ENCODE data around the gene FURIN.
A peak's percentile ranks its signal among the peaks of the same experiment; 100 is the strongest.

Gene FURIN

GRCh38 chr15:90887037-90887481 is 18.7 kb downstream of the FURIN start:
- Histone ChIP-seq H3K9me3 (ENCODE audit: control insufficient read depth, insufficient read depth, low read depth, low read length) (no peaks in the 10 kb centered on the region), H3K4me3 (ENCODE audit: low read depth, low read length) (no peak overlapping the region), H3K4me1 (ENCODE audit: control insufficient read depth, insufficient read depth, low read length) (no peaks in the 10 kb centered on the region), H3K27ac (ENCODE audit: extremely low read depth, low read depth, low read length) (no peak overlapping the region), H3K36me3 (ENCODE audit: control insufficient read depth in 2 of 2, insufficient read depth in 1 of 2, low read length in 2 of 2) (peaks cover 0 to 10% of the 10 kb centered on the region in 2 experiments; a peak in 1 of 3 replicates)
- TF ChIP-seq ZNF16 (tag by site-specific recombination; IDR thresholded peaks at IDR 0.05; ENCODE audit: low read depth) (no peak), ZNF146 (tag by site-specific recombination; IDR thresholded peaks at IDR 0.05) (no peak), ZNF549 (tag by site-specific recombination; IDR thresholded peaks at IDR 0.05) (no peak), ZNF423 (tag by site-specific recombination; IDR thresholded peaks at IDR 0.05) (no peak), ZFP69B (tag by site-specific recombination; IDR thresholded peaks at IDR 0.05) (no peak), ZIC2 (tag by site-specific recombination; IDR thresholded peaks at IDR 0.05) (no peak), ZNF138 (tag by site-specific recombination; IDR thresholded peaks at IDR 0.05; ENCODE audit: borderline replicate concordance) (no peak)
- TF ChIP-seq, protein P1, sequence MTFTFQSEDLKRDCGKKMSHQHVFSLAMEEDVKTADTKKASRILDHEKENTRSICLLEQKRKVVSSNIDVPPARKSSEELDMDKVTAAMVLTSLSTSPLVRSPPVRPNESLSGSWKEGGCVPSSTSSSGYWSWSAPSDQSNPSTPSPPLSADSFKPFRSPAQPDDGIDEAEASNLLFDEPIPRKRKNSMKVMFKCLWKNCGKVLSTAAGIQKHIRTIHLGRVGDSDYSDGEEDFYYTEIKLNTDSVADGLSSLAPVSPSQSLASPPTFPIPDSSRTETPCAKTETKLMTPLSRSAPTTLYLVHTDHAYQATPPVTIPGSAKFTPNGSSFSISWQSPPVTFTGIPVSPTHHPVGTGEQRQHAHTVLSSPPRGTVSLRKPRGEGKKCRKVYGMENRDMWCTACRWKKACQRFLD (tag by site-specific recombination; IDR thresholded peaks at IDR 0.05), result no peak
- POLR2A ChIA-PET, result interaction anchor here (0.6 to 1.1 kb wide), 2 partner anchors 17 to 349 kb away, joined by 4 read pairs; partner anchors contain the start of gene MAN2A2
- CTCF ChIA-PET, result interaction anchor here (0.7 to 4.0 kb wide), 20 partner anchors 12 to 567 kb away, joined by 3 to 44 read pairs (median 6); partner anchors contain the start of genes HDDC3 and UNC45A

DNA sequence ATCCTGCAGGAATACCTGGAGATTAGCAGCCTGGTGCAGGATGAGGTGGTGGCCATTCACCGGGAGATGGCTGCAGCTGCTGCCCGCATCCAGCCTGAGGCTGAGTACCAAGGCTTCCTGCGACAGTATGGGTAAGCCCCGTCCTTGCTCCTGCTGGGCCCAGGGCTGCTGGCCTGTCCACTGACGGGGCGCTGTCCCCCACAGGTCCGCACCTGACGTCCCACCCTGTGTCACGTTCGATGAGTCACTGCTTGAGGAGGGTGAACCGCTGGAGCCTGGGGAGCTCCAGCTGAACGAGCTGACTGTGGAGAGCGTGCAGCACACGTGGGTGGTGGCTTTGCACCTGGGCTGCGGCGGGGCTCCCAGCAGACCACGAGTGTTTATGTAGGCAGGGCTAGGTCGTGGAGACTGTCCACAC is 20.9 kb downstream of the FURIN start:
- Histone ChIP-seq H3K4me3 (ENCODE audit: low read depth, low read length) (no peak overlapping the region), H3K27ac (ENCODE audit: extremely low read depth, low read depth, low read length) (no peak overlapping the region), H3K36me3 (ENCODE audit: control insufficient read depth in 2 of 2, insufficient read depth in 1 of 2, low read length in 2 of 2) (no peaks in the 10 kb centered on the region), H3K9me3 (ENCODE audit: control insufficient read depth, insufficient read depth, low read depth, low read length) (no peaks in the 10 kb centered on the region), H3K4me1 (ENCODE audit: control insufficient read depth, insufficient read depth, low read length) (no peaks in the 10 kb centered on the region)
- ChIA-PET CTCF (interaction anchor here (0.5 to 2.3 kb wide), 6 partner anchors 12 to 383 kb away, joined by 3 to 13 read pairs (median 4); partner anchors contain the start of genes HDDC3 and MAN2A2), POLR2A (interaction anchor here (0.6 to 1.0 kb wide), 2 partner anchors 20 to 54 kb away, joined by 3 to 4 read pairs; no protein-coding TSS in a partner anchor)
- no peak for TF ChIP-seq ZBTB1 (tag by site-specific recombination; IDR thresholded peaks at IDR 0.05)
- TF ChIP-seq ZNF324 (tag by site-specific recombination; IDR thresholded peaks at IDR 0.05), result no peak
- no peak for TF ChIP-seq ZNF202 (tag by site-specific recombination; IDR thresholded peaks at IDR 0.05; ENCODE audit: borderline replicate concordance)
- TF ChIP-seq GLI2 (tag by site-specific recombination; IDR thresholded peaks at IDR 0.05; ENCODE audit: borderline replicate concordance, low read depth), result no peak
- no peak for TF ChIP-seq ZNF707 (tag by site-specific recombination; IDR thresholded peaks at IDR 0.05)
- 0 out of 2 replicates have a peak, but pooled peaks have one; percentile 13 for TF ChIP-seq KLF1 (tag by site-specific recombination; IDR thresholded peaks at IDR 0.05)
- no peak for TF ChIP-seq SP3 (tag by site-specific recombination; IDR thresholded peaks at IDR 0.05)
- TF ChIP-seq ZFHX2 (tag by site-specific recombination; conservative IDR thresholded peaks at IDR 0.05), result peak; percentile 42
- TF ChIP-seq ZNF692 (tag by site-specific recombination; IDR thresholded peaks at IDR 0.05), result no peak
- TF ChIP-seq ZNF768 (tag by site-specific recombination; IDR thresholded peaks at IDR 0.05), result no peak
- TF ChIP-seq, protein P2, sequence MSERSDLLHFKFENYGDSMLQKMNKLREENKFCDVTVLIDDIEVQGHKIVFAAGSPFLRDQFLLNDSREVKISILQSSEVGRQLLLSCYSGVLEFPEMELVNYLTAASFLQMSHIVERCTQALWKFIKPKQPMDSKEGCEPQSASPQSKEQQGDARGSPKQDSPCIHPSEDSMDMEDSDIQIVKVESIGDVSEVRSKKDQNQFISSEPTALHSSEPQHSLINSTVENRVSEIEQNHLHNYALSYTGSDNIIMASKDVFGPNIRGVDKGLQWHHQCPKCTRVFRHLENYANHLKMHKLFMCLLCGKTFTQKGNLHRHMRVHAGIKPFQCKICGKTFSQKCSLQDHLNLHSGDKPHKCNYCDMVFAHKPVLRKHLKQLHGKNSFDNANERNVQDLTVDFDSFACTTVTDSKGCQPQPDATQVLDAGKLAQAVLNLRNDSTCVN (tag by site-specific recombination; optimal IDR thresholded peaks at IDR 0.05), result no peak
- peak; percentile 46 for TF ChIP-seq ZIC2 (tag by site-specific recombination; IDR thresholded peaks at IDR 0.05)
- TF ChIP-seq, protein P3, sequence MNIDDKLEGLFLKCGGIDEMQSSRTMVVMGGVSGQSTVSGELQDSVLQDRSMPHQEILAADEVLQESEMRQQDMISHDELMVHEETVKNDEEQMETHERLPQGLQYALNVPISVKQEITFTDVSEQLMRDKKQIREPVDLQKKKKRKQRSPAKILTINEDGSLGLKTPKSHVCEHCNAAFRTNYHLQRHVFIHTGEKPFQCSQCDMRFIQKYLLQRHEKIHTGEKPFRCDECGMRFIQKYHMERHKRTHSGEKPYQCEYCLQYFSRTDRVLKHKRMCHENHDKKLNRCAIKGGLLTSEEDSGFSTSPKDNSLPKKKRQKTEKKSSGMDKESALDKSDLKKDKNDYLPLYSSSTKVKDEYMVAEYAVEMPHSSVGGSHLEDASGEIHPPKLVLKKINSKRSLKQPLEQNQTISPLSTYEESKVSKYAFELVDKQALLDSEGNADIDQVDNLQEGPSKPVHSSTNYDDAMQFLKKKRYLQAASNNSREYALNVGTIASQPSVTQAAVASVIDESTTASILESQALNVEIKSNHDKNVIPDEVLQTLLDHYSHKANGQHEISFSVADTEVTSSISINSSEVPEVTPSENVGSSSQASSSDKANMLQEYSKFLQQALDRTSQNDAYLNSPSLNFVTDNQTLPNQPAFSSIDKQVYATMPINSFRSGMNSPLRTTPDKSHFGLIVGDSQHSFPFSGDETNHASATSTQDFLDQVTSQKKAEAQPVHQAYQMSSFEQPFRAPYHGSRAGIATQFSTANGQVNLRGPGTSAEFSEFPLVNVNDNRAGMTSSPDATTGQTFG (tag by site-specific recombination; IDR thresholded peaks at IDR 0.05; ENCODE audit: borderline replicate concordance), result no peak
- no peak for TF ChIP-seq ZNF623 (tag by site-specific recombination; IDR thresholded peaks at IDR 0.05)
- no peak for TF ChIP-seq ZNF121 (tag by site-specific recombination; IDR thresholded peaks at IDR 0.05)

Data from HEK293 (cell line).